H1 (cell line): ENCODE results near the gene CYP2A6. TPM values are rescaled to one million over a fixed set of nuclear protein-coding genes. Genes with fewer than 3 reads are reported as not detected.
"Not testable (repeated sequence)": the region's sequence is repeated elsewhere in the genome, so short reads cannot be mapped to it uniquely, and the experiment has no call there.

Source experiments
- CTCF ChIA-PET: fragments of 300-600 bp; sonication (Branson Sonifier 250); formaldehyde crosslinking; loops from one replicate; lab custom pipeline; 2021; ENCODE audit not compliant: partially characterized antibody; lab: Charles Lee
- POLR2A ChIA-PET: fragments of 300-600 bp; sonication (Branson Sonifier 250); formaldehyde crosslinking; loops from one replicate; lab custom pipeline; 2021; ENCODE audit warnings: inconsistent platforms; ENCODE audit not compliant: partially characterized antibody; lab: Charles Lee
- DNase-seq, 2 experiments: peaks; one replicate each; pipeline versions ENCODE4 v3.0.0 to v3.0.0-alpha.2; 2010 to 2022; ENCODE audit warnings: low spot score in 2 of 2, low read depth in 1 of 2, mixed read lengths in 1 of 2
- FAIRE-seq: peaks from 2 replicates; lab custom pipeline; 2011; peaks lifted over from hg19 to GRCh38; lab: Jason Lieb, UNC
- H2AFZ ChIP-seq: 2 replicates; pipeline ENCODE4 v1.8.1; 2012; ENCODE audit warnings: low read length, inconsistent platforms
- H2AK5ac ChIP-seq: 2 replicates; pipeline ENCODE4 v1.6.1; 2013; ENCODE audit warnings: low read depth, low read length
- H2BK120ac ChIP-seq: replicated peaks from 2 replicates; pipeline ENCODE3; 2013; ENCODE audit warnings: low read depth, low read length, inconsistent platforms
- H2BK12ac ChIP-seq: 2 replicates; pipeline ENCODE4 v1.6.1; 2013; ENCODE audit warnings: low read depth, low read length
- H2BK15ac ChIP-seq: 2 replicates; pipeline ENCODE4 v1.6.1; 2013; ENCODE audit warnings: low read length
- H2BK20ac ChIP-seq: 2 replicates; pipeline ENCODE4 v1.6.1; 2013; ENCODE audit warnings: low read length
- H2BK5ac ChIP-seq: 2 replicates; pipeline ENCODE4 v1.6.1; 2013; ENCODE audit warnings: low read depth, low read length
- H3K14ac ChIP-seq: 2 replicates; pipeline ENCODE4 v1.6.1; 2013; ENCODE audit warnings: inconsistent platforms; ENCODE audit not compliant: insufficient read length
- H3K18ac ChIP-seq: 2 replicates; pipeline ENCODE4 v1.6.1; 2013; ENCODE audit warnings: low read length; ENCODE audit errors: extremely low read depth
- H3K23ac ChIP-seq: 2 replicates; pipeline ENCODE4 v1.6.1; 2013; ENCODE audit warnings: inconsistent platforms; ENCODE audit not compliant: insufficient read length
- H3K23me2 ChIP-seq: 2 replicates; pipeline ENCODE4 v1.6.1; 2013; ENCODE audit warnings: low read depth, low read length
- H3K27ac ChIP-seq: 2 replicates; pipeline ENCODE4 v1.6.1; 2011; ENCODE audit warnings: low read depth, low read length, inconsistent platforms
- H3K27me3 ChIP-seq, 4 experiments: replicated peaks in 1 of 4; 1 replicate in 1 of 4; 2 replicates in 3 of 4; pipeline versions ENCODE4 v1.6.1 to v1.8.1; 2011 to 2013; ENCODE audit warnings: low read length in 3 of 4, mild to moderate bottlenecking in 3 of 4, inconsistent platforms in 2 of 4, mixed read lengths in 2 of 4, moderate library complexity in 1 of 4; ENCODE audit not compliant: control insufficient read depth in 3 of 4, insufficient read depth in 3 of 4; ENCODE audit errors: extremely low read depth in 1 of 4
- H3K36me3 ChIP-seq, 4 experiments: 2 replicates each; pipeline versions ENCODE4 v1.6.1 to v1.8.1; 2011 to 2013; ENCODE audit warnings: mild to moderate bottlenecking in 4 of 4, low read length in 3 of 4, moderate library complexity in 2 of 4, control low read depth in 1 of 4, inconsistent platforms in 1 of 4; ENCODE audit not compliant: insufficient read depth in 4 of 4, control insufficient read depth in 2 of 4
- H3K4ac ChIP-seq: replicated peaks from 2 replicates; pipeline ENCODE3; 2013; ENCODE audit warnings: low read length, low read depth, mixed read lengths, inconsistent platforms; ENCODE audit not compliant: insufficient read length
- H3K4me1 ChIP-seq, 4 experiments: replicated peaks in 1 of 4; 1 replicate in 1 of 4; 2 replicates in 3 of 4; pipeline versions ENCODE4 v1.6.1 to v1.8.1; 2011 to 2013; ENCODE audit warnings: low read length in 3 of 4, inconsistent platforms in 2 of 4, mixed read lengths in 1 of 4; ENCODE audit not compliant: insufficient read depth in 4 of 4, control insufficient read depth in 3 of 4
- H3K4me2 ChIP-seq, 2 experiments: 2 replicates each; pipeline versions ENCODE4 v1.6.1 to v1.8.1; 2011 to 2013; ENCODE audit warnings: low read depth in 2 of 2, low read length in 2 of 2, control low read depth in 1 of 2, inconsistent platforms in 1 of 2, mild to moderate bottlenecking in 1 of 2; ENCODE audit not compliant: insufficient read depth in 1 of 2
- H3K4me3 ChIP-seq, 4 experiments: fragments of 200-600, 300-600 bp in 1 of 4; sonication (generic), shearing (Covaris generic), sonication (Bioruptor Twin) in 1 of 4; 2 replicates each; pipeline versions ENCODE4 v1.5.1 to v1.8.1; 2011 to 2016; ENCODE audit warnings: low read length in 4 of 4, low read depth in 3 of 4, control low read depth in 2 of 4, inconsistent platforms in 2 of 4, mild to moderate bottlenecking in 2 of 4, mixed read lengths in 1 of 4, moderate library complexity in 1 of 4; ENCODE audit not compliant: insufficient read depth in 2 of 4; ENCODE audit errors: extremely low read depth in 1 of 4
- H3K56ac ChIP-seq: replicated peaks from 2 replicates; pipeline ENCODE3; 2013; ENCODE audit warnings: low read depth, mild to moderate bottlenecking, mixed read lengths, low read length, inconsistent platforms; ENCODE audit not compliant: insufficient read length
- H3K79me1 ChIP-seq: 2 replicates; pipeline ENCODE4 v1.6.1; 2013; ENCODE audit warnings: low read depth, low read length, control low read depth
- H3K79me2 ChIP-seq, 2 experiments: 2 replicates each; pipeline versions ENCODE4 v1.6.1 to v1.8.1; 2012 to 2013; ENCODE audit warnings: low read length in 2 of 2, mild to moderate bottlenecking in 2 of 2, inconsistent platforms in 1 of 2; ENCODE audit not compliant: insufficient read depth in 2 of 2, control insufficient read depth in 1 of 2
- H3K9ac ChIP-seq, 4 experiments: replicated peaks in 1 of 4; 1 replicate in 1 of 4; 2 replicates in 3 of 4; pipeline versions ENCODE4 v1.6.1 to v1.8.1; 2011 to 2013; ENCODE audit warnings: low read depth in 3 of 4, low read length in 3 of 4, control low read depth in 2 of 4, mild to moderate bottlenecking in 2 of 4, moderate library complexity in 2 of 4, inconsistent platforms in 1 of 4; ENCODE audit errors: extremely low read depth in 1 of 4
- H3K9me3 ChIP-seq, 2 experiments: 2 replicates each; pipeline versions ENCODE4 v1.6.1 to v1.8.1; 2012 to 2013; ENCODE audit warnings: mild to moderate bottlenecking in 2 of 2, moderate library complexity in 2 of 2, control low read depth in 1 of 2, inconsistent platforms in 1 of 2, low read depth in 1 of 2, low read length in 1 of 2, mixed read lengths in 1 of 2; ENCODE audit not compliant: insufficient read depth in 2 of 2
- H4K20me1 ChIP-seq, 2 experiments: replicated peaks in 1 of 2; 2 replicates each; pipeline versions ENCODE3 to v1.8.1; 2011 to 2013; ENCODE audit warnings: inconsistent platforms in 2 of 2, low read length in 2 of 2, mild to moderate bottlenecking in 1 of 2; ENCODE audit not compliant: insufficient read depth in 2 of 2, control insufficient read depth in 1 of 2
- H4K5ac ChIP-seq: 2 replicates; pipeline ENCODE4 v1.6.1; 2013; ENCODE audit warnings: low read length, low read depth, mixed read lengths, inconsistent platforms; ENCODE audit not compliant: insufficient read length
- H4K8ac ChIP-seq: 2 replicates; pipeline ENCODE4 v1.8.0; 2013; ENCODE audit warnings: mild to moderate bottlenecking, moderate library complexity, low read length, inconsistent platforms; ENCODE audit not compliant: insufficient read depth; ENCODE audit errors: extremely low read depth
- H4K91ac ChIP-seq: replicated peaks from 2 replicates; pipeline ENCODE3; 2013; ENCODE audit warnings: low read length, mixed read lengths, inconsistent platforms; ENCODE audit not compliant: insufficient read length
- WGBS, 2 experiments: shearing (Covaris generic) in 1 of 2; methylation state at CpG; one replicate each; pipeline versions ENCODE4 v1.1.6 to v1.1.7; 2013 to 2015; ENCODE audit warnings: low lambda C conversion rate in 2 of 2, mixed read lengths in 2 of 2, inconsistent platforms in 1 of 2, low coverage in 1 of 2, missing lambda C conversion rate in 1 of 2; ENCODE audit not compliant: insufficient replicate concordance in 2 of 2, insufficient coverage in 1 of 2, insufficient read length in 1 of 2; ENCODE audit errors: extremely low coverage in 1 of 2, missing lambda C conversion rate in 1 of 2; 5-methylcytosine and 5-hydroxymethylcytosine counted together
- polyA plus RNA-seq, 7 experiments: library from polyadenylated mRNA; depleted of rRNA in 3 of 7; stranded (reverse) in 5 of 7; unstranded in 2 of 7; fragments of >200 nt in 5 of 7; fragments of 200-250 nt in 2 of 7; gene quantifications; 1 replicate in 5 of 7; 2 replicates in 1 of 7; 4 replicates in 1 of 7; pipeline versions ENCODE4 v1.2.1 to v1.2.3, GENCODE V29; 2011 to 2013; ENCODE audit warnings: missing spikeins in 2 of 7, mixed read lengths in 2 of 7
- total RNA-seq: library from RNA; stranded (reverse); fragmentation: NEBNext Ultra II Directional; extraction: Animal tissue kit (Norgen Biotek cat#: 25700); gene quantifications from 2 replicates; pipeline ENCODE4 v1.2.1, GENCODE V29; 2021

Gene CYP2A6
- total and polyA plus RNA-seq, 2 of the 8 experiments (the other 6 are each of a cell fraction or from before 2014, with no cell fraction given), result 0.33 TPM; not detected in 1

DNA sequence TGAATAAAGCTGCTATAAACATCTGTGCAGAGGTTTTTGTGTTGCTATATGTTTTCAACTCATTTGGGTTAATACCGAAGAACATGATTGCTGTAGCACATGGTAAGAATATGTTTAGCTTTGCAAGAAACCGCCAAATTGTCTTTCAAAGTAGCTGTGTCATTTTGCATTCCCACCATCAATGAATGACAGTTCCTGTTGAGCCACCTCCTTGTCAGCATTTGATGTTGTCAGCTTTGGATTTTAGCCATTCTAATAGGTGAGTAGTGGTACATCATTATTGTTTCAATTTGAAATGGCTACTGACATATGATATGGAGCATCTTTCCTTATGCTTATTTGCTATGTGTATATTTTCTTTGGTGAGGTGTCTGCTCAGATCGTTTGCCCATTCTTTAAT lies 8.2 kb downstream of the CYP2A6 start:
- DNase-seq, H3K4me2 ChIP-seq, CTCF ChIA-PET, H3K14ac ChIP-seq, H4K91ac ChIP-seq, H4K5ac ChIP-seq, H3K9ac ChIP-seq, H3K23me2 ChIP-seq, H4K8ac ChIP-seq, H2BK15ac ChIP-seq, H3K56ac ChIP-seq, H2BK5ac ChIP-seq, H4K20me1 ChIP-seq, H3K79me1 ChIP-seq, H2AK5ac ChIP-seq, H3K23ac ChIP-seq, H2BK12ac ChIP-seq, H3K18ac ChIP-seq, H3K27ac ChIP-seq, H3K27me3 ChIP-seq, FAIRE-seq, H2AFZ ChIP-seq, H3K79me2 ChIP-seq, H3K4me1 ChIP-seq, H3K9me3 ChIP-seq, H3K4me3 ChIP-seq, H2BK20ac ChIP-seq, H2BK120ac ChIP-seq, H3K36me3 ChIP-seq, H3K4ac ChIP-seq: not testable (repeated sequence)
- 87% methylated on average over 2 of the region's 3 CpGs; no CpG with 5 or more reads in 1 of the 2 experiments for WGBS, 2 experiments
- POLR2A ChIA-PET, result interaction anchor here (1.0 kb wide), 1 partner anchor 35 kb away, joined by 3 read pairs; no protein-coding TSS in a partner anchor

GRCh38 chr19:40838477-40838876 lies 11.8 kb downstream of the CYP2A6 start:
- H2BK5ac ChIP-seq, DNase-seq, H3K9me3 ChIP-seq, FAIRE-seq, H2BK15ac ChIP-seq, H2BK120ac ChIP-seq, H3K79me1 ChIP-seq, H3K4me1 ChIP-seq, H3K23ac ChIP-seq, H3K27me3 ChIP-seq, H3K14ac ChIP-seq, H3K79me2 ChIP-seq, H3K4ac ChIP-seq, H3K4me2 ChIP-seq, H4K20me1 ChIP-seq, H3K9ac ChIP-seq, H4K91ac ChIP-seq, POLR2A ChIA-PET, H2BK12ac ChIP-seq, H4K8ac ChIP-seq, H3K23me2 ChIP-seq, CTCF ChIA-PET, H3K18ac ChIP-seq, H2AFZ ChIP-seq, H3K36me3 ChIP-seq, H3K27ac ChIP-seq, H2AK5ac ChIP-seq, H2BK20ac ChIP-seq, H4K5ac ChIP-seq, H3K4me3 ChIP-seq, H3K56ac ChIP-seq: not testable (repeated sequence)
- 75% methylated on average over 1 of the region's 1 CpG; no CpG with 5 or more reads in 1 of the 2 experiments for WGBS, 2 experiments
